K562 (cell line): ENCODE measurements around the gene DDX39A. TPM values are rescaled to one million over a fixed set of nuclear protein-coding genes. Genes with fewer than 3 reads are reported as not detected.

Source experiments
- ATAC-seq: fragments of 200-7000 bp; cut with Tn5 transposase; 3 replicates; pipeline ENCODE4 v1.9.1; 2020; ENCODE audit warnings: moderate library complexity
- BruUV-seq: library from RNA; stranded (reverse); fragments of 400-500 nt; replicated peaks from 2 replicates; lab custom pipeline; 2021; lab: Mats Ljungman, UMichigan
- CTCF ChIA-PET: fragments of 300-600 bp; formaldehyde crosslinking; extraction: SDS; loops from one replicate; lab custom pipeline; 2021; ENCODE audit warnings: low intra/inter-chr PET ratio; lab: Yijun Ruan, JAX
- POLR2A ChIA-PET: fragments of 300-600, 350-650 bp; sonication (Branson Sonifier 250); formaldehyde crosslinking; extraction: SDS; loops from one replicate; lab custom pipeline; 2021; ENCODE audit warnings: antibody characterized with exemption, inconsistent platforms; lab: Yijun Ruan, JAX
- DNase-seq, 4 experiments: peaks; one replicate each; pipeline versions ENCODE4 v3.0.0 to v3.0.0-alpha.2; 2011 to 2018; ENCODE audit warnings: low spot score in 3 of 4, mixed read lengths in 3 of 4; ENCODE audit errors: extremely low read depth in 1 of 4
- FAIRE-seq: peaks from 2 replicates; lab custom pipeline; 2011; peaks lifted over from hg19 to GRCh38; lab: Jason Lieb, UNC
- H2AFZ ChIP-seq: 2 replicates; pipeline ENCODE4 v1.6.0; 2011; ENCODE audit warnings: low read depth, low read length, control low read depth, inconsistent platforms
- H3K27ac ChIP-seq: fragments of 200-600 bp; 3 replicates; pipeline ENCODE4 v1.8.0; 2011; ENCODE audit warnings: low read depth, mild to moderate bottlenecking, control low read depth, inconsistent platforms, low read length, moderate library complexity, mixed read lengths; ENCODE audit errors: extremely low read depth
- H3K27me3 ChIP-seq, 2 experiments: fragments of 300-600 bp in 1 of 2; 2 replicates in 1 of 2; 3 replicates in 1 of 2; pipeline versions ENCODE4 v1.6.0 to v1.8.0; 2011; ENCODE audit warnings: inconsistent platforms in 2 of 2, low read length in 2 of 2, mild to moderate bottlenecking in 1 of 2, mixed read lengths in 1 of 2, moderate library complexity in 1 of 2; ENCODE audit not compliant: control insufficient read depth in 2 of 2, insufficient read depth in 2 of 2
- H3K36me3 ChIP-seq: fragments of 300-600 bp; 3 replicates; pipeline ENCODE4 v1.8.0; 2011; ENCODE audit warnings: mild to moderate bottlenecking, low read length, inconsistent platforms; ENCODE audit not compliant: control insufficient read depth, insufficient read depth
- H3K4me1 ChIP-seq, 2 experiments: fragments of 200-600 bp in 1 of 2; replicated peaks in 1 of 2; 2 replicates in 1 of 2; 3 replicates in 1 of 2; pipeline versions ENCODE4 v1.5.1 to v1.8.0; 2011; ENCODE audit warnings: inconsistent platforms in 2 of 2, low read length in 2 of 2, mild to moderate bottlenecking in 1 of 2, mixed read lengths in 1 of 2, moderate library complexity in 1 of 2; ENCODE audit not compliant: control insufficient read depth in 2 of 2, insufficient read depth in 2 of 2
- H3K4me2 ChIP-seq: 2 replicates; pipeline ENCODE4 v1.6.1; 2011; ENCODE audit warnings: low read length, control low read depth, inconsistent platforms, mixed read lengths; ENCODE audit not compliant: insufficient read depth
- H3K4me3 ChIP-seq: fragments of 200-600 bp; sonication (generic), shearing (Covaris generic); 2 replicates; pipeline ENCODE4 v1.5.1; 2016; ENCODE audit warnings: control low read depth, inconsistent platforms
- H3K79me2 ChIP-seq: fragments of 200-600 bp; 3 replicates; pipeline ENCODE4 v1.8.0; 2011; ENCODE audit warnings: low read length, inconsistent platforms; ENCODE audit not compliant: control insufficient read depth, insufficient read depth
- H3K9ac ChIP-seq, 2 experiments: 2 replicates each; pipeline versions ENCODE4 v1.6.0 to v1.6.1; 2011; ENCODE audit warnings: low read depth in 2 of 2, low read length in 2 of 2, control low read depth in 1 of 2, inconsistent platforms in 1 of 2, mild to moderate bottlenecking in 1 of 2, mixed read lengths in 1 of 2; ENCODE audit not compliant: insufficient read depth in 1 of 2
- H3K9me1 ChIP-seq: one replicate; pipeline ENCODE4 v1.6.0; 2011; ENCODE audit warnings: inconsistent platforms, mild to moderate bottlenecking, low read length, moderate library complexity; ENCODE audit not compliant: control insufficient read depth, insufficient read depth
- H3K9me3 ChIP-seq: replicated peaks from 2 replicates; pipeline ENCODE4 v1.5.1; 2011; ENCODE audit warnings: low read depth, low read length, inconsistent platforms; ENCODE audit not compliant: control insufficient read depth, insufficient read depth
- H4K20me1 ChIP-seq: replicated peaks from 2 replicates; pipeline ENCODE4 v1.6.1; 2011; ENCODE audit warnings: low read length, inconsistent platforms, mixed read lengths; ENCODE audit not compliant: control insufficient read depth, insufficient read depth
- CHD2 ChIP-seq: IDR thresholded peaks from 2 replicates; pipeline ENCODE4 v1.6.1; 2011; ENCODE audit warnings: low read depth, low read length
- LCOR ChIP-seq: sonication (generic); formaldehyde crosslinking; IDR thresholded peaks from 2 replicates; pipeline ENCODE4 v1.8.0; 2022; ENCODE audit warnings: mild to moderate bottlenecking, missing genetic modification reagents
- PML ChIP-seq: IDR thresholded peaks from 2 replicates; pipeline ENCODE4 v1.6.1; 2012; ENCODE audit warnings: low read length, inconsistent platforms
- POLR2A ChIP-seq: fragments of 450-650 bp; conservative IDR thresholded peaks from 2 replicates; pipeline ENCODE4 v1.6.1; 2016
- POLR2G ChIP-seq: fragments of 200-400 bp; formaldehyde crosslinking; IDR thresholded peaks from 2 replicates; pipeline ENCODE4 v1.6.1; 2017; ENCODE audit warnings: low read depth, mild to moderate bottlenecking, antibody characterized with exemption, low read length, moderate library complexity
- RBFOX2 ChIP-seq: fragments of 200-400 bp; formaldehyde crosslinking; IDR thresholded peaks from 2 replicates; pipeline ENCODE4 v1.6.1; 2017; ENCODE audit warnings: low read depth, mild to moderate bottlenecking, low read length, moderate library complexity
- RBM22 ChIP-seq: fragments of 200-400 bp; formaldehyde crosslinking; IDR thresholded peaks from 2 replicates; pipeline ENCODE4 v1.6.1; 2018; ENCODE audit warnings: low read length, low read depth; ENCODE audit not compliant: poor library complexity, severe bottlenecking
- YBX1 ChIP-seq: fragments of 450-650 bp; IDR thresholded peaks from 2 replicates; pipeline ENCODE4 v1.7.1; 2016; ENCODE audit warnings: mild to moderate bottlenecking
- ZNF583 ChIP-seq: fragments of 250-450 bp; sonication (Bioruptor Pico); IDR thresholded peaks from 2 replicates; pipeline ENCODE4 v1.4.0; 2020
- ZNF740 ChIP-seq, 3 experiments: fragments of 200-800 bp in 1 of 3; sonication (Bioruptor generic) in 1 of 3; sonication (generic) in 1 of 3; formaldehyde crosslinking in 1 of 3; IDR thresholded peaks; 2 replicates each; pipeline versions ENCODE4 v1.6.1 to v1.8.0; 2016 to 2022; ENCODE audit warnings: mild to moderate bottlenecking in 2 of 3, missing compliant biosample characterization in 2 of 3, missing genetic modification characterization in 2 of 3, missing genetic modification reagents in 1 of 3
- WGBS: fragments of 100-300 bp; shearing (Covaris generic); methylation state at CpG from one replicate; pipeline ENCODE4 v1.1.6; 2016; ENCODE audit warnings: low coverage, mixed read lengths; ENCODE audit not compliant: insufficient coverage; ENCODE audit errors: missing lambda C conversion rate; 5-methylcytosine and 5-hydroxymethylcytosine counted together
- in situ Hi-C: fragments of 300-500 bp; cut with MboI; formaldehyde crosslinking; loops from 4 replicates; pipeline ENCODE4 v1.15.0; 2018; ENCODE audit warnings: inconsistent platforms, mixed read lengths
- intact Hi-C: fragments of 100-400 bp; cut with micrococcal nuclease; formaldehyde crosslinking; loops from 2 replicates; pipeline ENCODE4 v1.14.2; 2022
- polyA plus RNA-seq, 8 experiments: library from polyadenylated mRNA; depleted of rRNA in 4 of 8; stranded (reverse) in 5 of 8; unstranded in 3 of 8; fragments of >200 nt; fragmentation: Nextera tagmentation in 2 of 8; fragmentation: Illumina TruSeq in 1 of 8; extraction: Ambion mirVana in 2 of 8; extraction: Trizol in 1 of 8; gene quantifications; 2 replicates each; pipeline versions ENCODE4 v1.2.1 to v1.2.3, GENCODE V29; 2011 to 2014; ENCODE audit warnings: inconsistent platforms in 1 of 8, missing spikeins in 1 of 8
- total RNA-seq, 7 experiments: library from RNA; depleted of rRNA in 6 of 7; stranded (reverse); fragments of >200 nt in 6 of 7; fragmentation: Illumina TruSeq in 2 of 7; extraction: Trizol in 2 of 7; gene quantifications; 2 replicates each; pipeline versions ENCODE4 v1.2.1 to v1.2.3, GENCODE V29; 2011 to 2021; ENCODE audit warnings: low replicate concordance in 1 of 7

Gene DDX39A
- total and polyA plus RNA-seq, 9 of the 15 experiments (the other 6 are each of a cell fraction or from before 2014, with no cell fraction given): 90.3 to 250 (median 188) TPM

- no peak overlapping the region for H3K4me3 ChIP-seq
- H3K36me3 ChIP-seq: peaks cover 71% of the 10 kb centered on the region; the same call in 2 of the 3 replicates
- intact Hi-C loops: no loop called here
- no peak overlapping the region for H3K4me2 ChIP-seq
- in situ Hi-C loops: loop anchor here (5.0 kb wide), 1 partner anchor 371 kb away; no protein-coding TSS in a partner anchor
- TF ChIP-seq RBM22 (peak; percentile 53), CHD2 (peak; percentile 3; the same call in 1 of the 2 replicates), LCOR (no peak), POLR2A (0 out of 2 replicates have a peak, but pooled peaks have one; percentile 33), POLR2G (peak; percentile 74), RBFOX2 (peak; percentile 59), ZNF583 (CRISPR knock-in tag) (no peak), PML (no peak), YBX1 (no peak), ZNF740 (CRISPR knock-in tag; IDR thresholded peaks at IDR 0.05) (no peak), ZNF740 (tag; IDR thresholded peaks at IDR 0.05) (no peak)
- POLR2A ChIA-PET: interaction anchor here (1.0 to 3.3 kb wide), 4 partner anchors 9 to 373 kb away, joined by 3 to 24 read pairs (median 6); no protein-coding TSS in a partner anchor
- peaks cover 4% of the 10 kb centered on the region for H3K9me1 ChIP-seq
- ATAC-seq (peak; percentile 28), DNase-seq (peak in 1 of 4 experiments; percentile 5), FAIRE-seq (no peak)
- H3K27me3 ChIP-seq: no peaks in the 10 kb centered on the region
- CTCF ChIA-PET: no interaction called here
- WGBS: 95% methylated on average over 14 of the region's 16 CpGs
- no peaks in the 10 kb centered on the region for H3K9me3 ChIP-seq
- BruUV-seq: no TSS peak
- peaks cover 0 to 6% of the 10 kb centered on the region in 2 experiments; a peak in 3 of 5 replicates for H3K4me1 ChIP-seq
- no peak overlapping the region for H3K9ac ChIP-seq
- H4K20me1 ChIP-seq: peaks cover 2% of the 10 kb centered on the region; the same call in 1 of the 2 replicates
- H2AFZ ChIP-seq: no peak overlapping the region
- no peaks in the 10 kb centered on the region for H3K79me2 ChIP-seq
- H3K27ac ChIP-seq: no peak overlapping the region
These were observed 23.3 kb downstream of the DDX39A start for GRCh38 chr19:14395710-14396336.
